ENCODE results near the gene PRDM11.

Gene PRDM11

DNA sequence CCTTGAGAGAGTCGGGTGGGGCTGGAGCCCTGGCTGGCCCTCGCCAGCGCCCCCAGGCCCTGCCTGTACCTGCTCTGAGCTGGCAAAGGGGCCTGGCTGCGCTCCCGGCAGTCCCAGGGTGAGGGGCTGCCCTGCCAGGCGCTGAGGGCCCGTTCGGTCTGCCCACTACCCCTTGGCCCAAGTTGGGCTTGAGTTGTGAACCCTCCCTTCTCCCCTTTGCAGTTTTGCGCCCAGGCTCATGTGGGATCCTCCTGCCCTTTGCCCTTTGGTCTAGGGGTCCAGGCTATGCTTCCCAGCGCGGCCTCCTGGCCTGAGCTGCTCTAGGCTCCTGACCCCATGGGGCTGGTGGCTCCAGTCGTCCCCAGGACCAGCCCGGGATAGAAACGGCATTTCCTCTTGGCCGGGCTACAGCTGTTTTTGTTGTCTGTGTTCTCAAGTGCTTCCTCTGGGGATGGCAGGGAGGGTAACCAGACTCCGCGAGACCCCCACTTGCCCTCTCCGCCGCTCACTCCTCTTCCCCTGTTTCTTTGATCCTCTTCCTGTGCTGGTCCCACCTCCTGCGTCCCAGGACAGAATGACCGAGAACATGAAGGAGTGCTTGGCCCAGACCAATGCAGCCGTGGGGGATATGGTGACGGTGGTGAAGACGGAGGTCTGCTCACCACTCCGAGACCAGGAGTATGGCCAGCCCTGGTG, 34.9 kb downstream of the PRDM11 start:
- Histone ChIP-seq H3K4me3 (ENCODE audit: low read length) (peak overlapping the region; percentile 55; the same call in 1 of the 2 replicates), H3K9me3 (ENCODE audit: insufficient read depth, low read depth, low read length) (no peaks in the 10 kb centered on the region), H3K27ac (ENCODE audit: low read length) (no peak overlapping the region), H3K9ac (ENCODE audit: low read depth, low read length) (peak overlapping the region; percentile 20; the same call in 1 of the 2 replicates), H3K4me1 (ENCODE audit: insufficient read depth, low read length) (no peaks in the 10 kb centered on the region; the same call in 1 of the 2 replicates), H3K36me3 (ENCODE audit: insufficient read depth, low read depth, low read length) (peaks cover 10% of the 10 kb centered on the region), H3K27me3 (ENCODE audit: insufficient read depth, low read length) (peaks cover 16% of the 10 kb centered on the region)

DNA sequence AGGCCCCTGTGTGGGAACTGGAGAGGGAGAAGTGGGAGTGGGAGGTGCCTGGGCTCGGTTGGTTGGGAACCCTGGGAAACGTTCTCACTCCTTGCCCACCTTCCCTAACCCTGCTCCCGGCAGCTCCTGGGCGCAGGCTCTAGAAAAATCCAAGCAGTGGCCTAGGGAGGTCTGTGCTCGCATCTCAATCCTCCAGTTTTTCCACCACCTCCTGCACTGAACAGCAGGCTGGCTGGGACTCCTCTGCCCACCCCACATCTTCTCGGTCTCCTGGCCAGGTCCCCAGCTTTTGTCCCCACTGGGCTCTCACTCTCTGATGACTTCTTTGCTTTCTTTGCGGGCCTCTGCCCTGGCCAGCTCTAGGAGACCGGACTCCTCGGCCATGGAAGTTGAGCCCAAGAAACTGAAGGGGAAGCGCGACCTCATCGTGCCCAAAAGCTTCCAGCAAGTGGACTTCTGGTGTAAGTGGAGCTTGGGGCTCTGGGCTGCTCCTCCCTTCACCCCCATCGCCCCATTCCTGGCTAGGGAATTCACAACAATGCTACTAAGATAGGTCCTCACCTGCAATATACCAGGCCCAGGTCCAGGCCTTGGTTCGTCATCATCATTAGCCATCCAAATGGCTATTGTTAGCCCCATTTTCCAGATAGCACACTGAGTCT, 35.6 kb downstream of the PRDM11 start:
- Histone ChIP-seq H3K27me3 (ENCODE audit: insufficient read depth, low read length) (peaks cover 16% of the 10 kb centered on the region), H3K4me1 (ENCODE audit: insufficient read depth, low read length) (no peaks in the 10 kb centered on the region; the same call in 1 of the 2 replicates), H3K36me3 (ENCODE audit: insufficient read depth, low read depth, low read length) (peaks cover 10% of the 10 kb centered on the region), H3K9ac (ENCODE audit: low read depth, low read length) (no peak overlapping the region), H3K27ac (ENCODE audit: low read length) (no peak overlapping the region), H3K9me3 (ENCODE audit: insufficient read depth, low read depth, low read length) (no peaks in the 10 kb centered on the region), H3K4me3 (ENCODE audit: low read length) (no peak overlapping the region)

DNA sequence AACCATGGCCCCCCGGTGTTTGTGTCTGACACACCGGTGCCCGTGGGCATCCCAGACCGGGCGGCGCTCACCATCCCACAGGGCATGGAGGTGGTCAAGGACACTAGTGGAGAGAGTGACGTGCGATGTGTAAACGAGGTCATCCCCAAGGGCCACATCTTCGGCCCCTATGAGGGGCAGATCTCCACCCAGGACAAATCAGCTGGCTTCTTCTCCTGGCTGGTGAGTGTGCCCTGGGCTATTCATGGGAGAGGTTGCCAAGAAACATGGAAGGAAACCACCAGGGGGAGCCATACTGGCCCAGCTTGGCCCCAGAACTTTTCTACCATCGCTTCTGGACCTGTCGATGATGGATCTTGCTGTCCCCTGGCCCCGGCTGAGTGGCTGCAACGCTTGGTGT, 36.5 kb downstream of the PRDM11 start:
- no peak overlapping the region for H3K9ac ChIP-seq (ENCODE audit: low read depth, low read length)
- H3K27ac ChIP-seq (ENCODE audit: low read length), result no peak overlapping the region
- H3K4me1 ChIP-seq (ENCODE audit: insufficient read depth, low read length), result no peaks in the 10 kb centered on the region; the same call in 1 of the 2 replicates
- H3K36me3 ChIP-seq (ENCODE audit: insufficient read depth, low read depth, low read length), result peaks cover 10% of the 10 kb centered on the region
- no peaks in the 10 kb centered on the region for H3K9me3 ChIP-seq (ENCODE audit: insufficient read depth, low read depth, low read length)
- H3K27me3 ChIP-seq (ENCODE audit: insufficient read depth, low read length), result peaks cover 16% of the 10 kb centered on the region
- no peak overlapping the region for H3K4me3 ChIP-seq (ENCODE audit: low read length)

DNA sequence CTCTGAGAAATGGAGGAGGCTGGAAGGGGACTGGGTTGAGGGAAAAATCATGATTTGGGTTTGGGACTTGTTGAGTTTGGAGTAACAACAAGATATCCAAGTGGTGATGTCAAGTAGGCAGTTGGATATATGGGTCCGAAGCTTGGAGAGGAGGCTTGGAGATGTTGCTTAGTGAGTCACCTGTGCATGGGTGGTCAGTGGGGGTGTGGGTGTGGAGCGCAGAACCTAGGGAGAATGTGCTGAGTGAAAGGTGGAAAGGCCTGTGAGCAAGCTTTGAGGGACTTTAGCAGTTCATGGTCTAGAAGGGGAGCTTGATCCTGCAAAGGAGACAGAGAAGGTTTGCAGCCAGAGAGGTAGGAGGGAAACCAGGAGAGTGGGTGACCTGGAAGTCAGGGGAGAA, 38.2 kb downstream of the PRDM11 start:
- Histone ChIP-seq H3K27me3 (ENCODE audit: insufficient read depth, low read length) (peaks cover 5% of the 10 kb centered on the region), H3K9ac (ENCODE audit: low read depth, low read length) (no peak overlapping the region), H3K4me1 (ENCODE audit: insufficient read depth, low read length) (no peaks in the 10 kb centered on the region; the same call in 1 of the 2 replicates), H3K36me3 (ENCODE audit: insufficient read depth, low read depth, low read length) (peaks cover 10% of the 10 kb centered on the region), H3K9me3 (ENCODE audit: insufficient read depth, low read depth, low read length) (no peaks in the 10 kb centered on the region), H3K27ac (ENCODE audit: low read length) (no peak overlapping the region), H3K4me3 (ENCODE audit: low read length) (no peak overlapping the region)

DNA sequence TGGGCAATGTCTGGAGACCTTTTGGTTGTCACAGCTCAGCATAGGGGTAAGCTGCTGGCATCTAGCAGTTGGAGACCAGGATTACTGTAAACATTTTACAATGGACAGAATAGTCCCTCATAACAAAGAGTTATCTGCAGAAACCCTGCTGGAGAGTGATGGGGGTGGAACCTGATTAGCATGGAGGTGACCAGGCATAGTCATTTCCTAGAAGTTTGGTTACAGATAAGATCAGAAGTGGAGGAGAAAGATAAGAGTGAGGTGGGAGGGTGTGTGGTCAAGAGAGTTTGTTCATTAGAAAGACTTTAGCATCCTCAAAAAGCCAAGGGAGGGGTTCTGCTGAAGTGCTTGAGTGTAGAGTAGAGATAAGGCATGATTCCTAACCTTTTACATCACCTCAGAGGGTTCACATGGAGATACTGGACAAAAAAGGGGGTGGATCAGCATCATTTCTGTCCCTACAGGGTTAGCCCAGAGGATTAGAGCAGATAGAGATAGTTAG, 38.8 kb downstream of the PRDM11 start:
- Histone ChIP-seq H3K9ac (ENCODE audit: low read depth, low read length) (no peak overlapping the region), H3K27me3 (ENCODE audit: insufficient read depth, low read length) (no peaks in the 10 kb centered on the region), H3K4me3 (ENCODE audit: low read length) (no peak overlapping the region), H3K27ac (ENCODE audit: low read length) (no peak overlapping the region), H3K4me1 (ENCODE audit: insufficient read depth, low read length) (no peaks in the 10 kb centered on the region), H3K9me3 (ENCODE audit: insufficient read depth, low read depth, low read length) (no peaks in the 10 kb centered on the region), H3K36me3 (ENCODE audit: insufficient read depth, low read depth, low read length) (peaks cover 10% of the 10 kb centered on the region)

DNA sequence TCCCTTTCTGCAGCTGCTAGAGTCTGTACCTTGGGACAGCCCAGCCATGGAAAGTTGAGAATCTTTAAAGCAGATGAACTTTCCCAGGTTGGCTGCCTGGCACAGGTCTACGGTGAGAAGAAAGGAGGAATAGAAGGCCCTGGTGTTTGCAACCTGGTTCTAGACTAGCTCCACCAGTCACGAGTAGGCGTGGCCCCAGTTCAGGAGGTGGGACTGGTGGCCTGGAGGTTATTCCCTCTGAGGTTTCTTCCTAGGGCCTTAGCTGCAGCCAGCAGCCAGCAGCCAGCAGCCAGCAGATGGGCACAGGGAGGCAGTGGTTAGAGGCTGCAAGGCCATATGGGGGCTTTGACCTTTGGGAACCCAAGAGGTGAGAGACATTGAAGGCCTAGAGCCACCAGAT, 40.9 kb downstream of the PRDM11 start:
- no peak overlapping the region for H3K27ac ChIP-seq (ENCODE audit: low read length)
- no peak overlapping the region for H3K9ac ChIP-seq (ENCODE audit: low read depth, low read length)
- peaks cover 10% of the 10 kb centered on the region for H3K36me3 ChIP-seq (ENCODE audit: insufficient read depth, low read depth, low read length)
- no peaks in the 10 kb centered on the region for H3K27me3 ChIP-seq (ENCODE audit: insufficient read depth, low read length)
- H3K4me1 ChIP-seq (ENCODE audit: insufficient read depth, low read length), result no peaks in the 10 kb centered on the region
- no peak overlapping the region for H3K4me3 ChIP-seq (ENCODE audit: low read length)
- no peaks in the 10 kb centered on the region for H3K9me3 ChIP-seq (ENCODE audit: insufficient read depth, low read depth, low read length)

DNA sequence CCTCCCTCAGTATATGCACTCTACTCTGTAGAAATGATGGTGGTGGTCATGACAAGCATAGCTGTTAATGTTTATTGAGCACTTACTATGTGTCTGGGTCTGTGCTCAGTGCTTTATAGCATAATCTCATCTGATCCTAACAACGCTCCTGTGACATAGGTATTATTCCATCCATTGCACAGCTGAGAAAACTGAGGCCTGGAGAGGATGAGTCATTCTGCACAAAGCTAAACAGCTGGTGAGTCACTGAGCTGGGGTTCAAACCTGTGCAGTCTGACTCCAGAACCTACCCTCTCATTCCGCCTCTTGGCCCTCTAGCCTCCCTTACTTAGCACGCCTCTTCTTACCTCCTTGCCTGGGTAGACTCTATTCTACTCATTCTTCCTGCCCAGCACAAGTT, 41.7 kb downstream of the PRDM11 start:
- peaks cover 9% of the 10 kb centered on the region for H3K36me3 ChIP-seq (ENCODE audit: insufficient read depth, low read depth, low read length)
- no peaks in the 10 kb centered on the region for H3K27me3 ChIP-seq (ENCODE audit: insufficient read depth, low read length)
- H3K4me1 ChIP-seq (ENCODE audit: insufficient read depth, low read length), result no peaks in the 10 kb centered on the region
- H3K27ac ChIP-seq (ENCODE audit: low read length), result no peak overlapping the region
- no peaks in the 10 kb centered on the region for H3K9me3 ChIP-seq (ENCODE audit: insufficient read depth, low read depth, low read length)
- H3K4me3 ChIP-seq (ENCODE audit: low read length), result no peak overlapping the region
- no peak overlapping the region for H3K9ac ChIP-seq (ENCODE audit: low read depth, low read length)

DNA sequence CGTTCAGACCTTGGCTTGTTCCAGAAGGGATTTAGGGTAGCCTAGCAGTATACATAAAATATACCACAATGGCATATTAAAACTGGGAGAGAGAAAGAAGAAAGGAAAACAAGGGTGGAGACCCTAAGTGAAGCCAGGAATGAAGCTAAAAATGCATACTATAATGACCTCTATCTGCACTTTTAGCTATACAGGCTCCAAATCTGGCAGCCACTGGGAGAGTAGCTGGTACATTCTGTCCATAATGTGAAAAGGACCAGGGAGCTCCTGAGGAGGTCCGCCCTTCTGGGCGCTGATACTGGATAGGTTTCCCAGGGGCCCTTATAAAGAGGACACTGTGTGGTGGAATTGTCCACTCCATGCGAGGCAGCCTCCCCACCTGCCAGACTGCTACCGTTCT, 42.8 kb downstream of the PRDM11 start:
- no peak overlapping the region for H3K9ac ChIP-seq (ENCODE audit: low read depth, low read length)
- no peaks in the 10 kb centered on the region for H3K27me3 ChIP-seq (ENCODE audit: insufficient read depth, low read length)
- no peaks in the 10 kb centered on the region for H3K4me1 ChIP-seq (ENCODE audit: insufficient read depth, low read length)
- no peak overlapping the region for H3K4me3 ChIP-seq (ENCODE audit: low read length)
- H3K9me3 ChIP-seq (ENCODE audit: insufficient read depth, low read depth, low read length), result no peaks in the 10 kb centered on the region
- no peaks in the 10 kb centered on the region; the same call in 1 of the 2 replicates for H3K36me3 ChIP-seq (ENCODE audit: insufficient read depth, low read depth, low read length)
- H3K27ac ChIP-seq (ENCODE audit: low read length), result no peak overlapping the region

DNA sequence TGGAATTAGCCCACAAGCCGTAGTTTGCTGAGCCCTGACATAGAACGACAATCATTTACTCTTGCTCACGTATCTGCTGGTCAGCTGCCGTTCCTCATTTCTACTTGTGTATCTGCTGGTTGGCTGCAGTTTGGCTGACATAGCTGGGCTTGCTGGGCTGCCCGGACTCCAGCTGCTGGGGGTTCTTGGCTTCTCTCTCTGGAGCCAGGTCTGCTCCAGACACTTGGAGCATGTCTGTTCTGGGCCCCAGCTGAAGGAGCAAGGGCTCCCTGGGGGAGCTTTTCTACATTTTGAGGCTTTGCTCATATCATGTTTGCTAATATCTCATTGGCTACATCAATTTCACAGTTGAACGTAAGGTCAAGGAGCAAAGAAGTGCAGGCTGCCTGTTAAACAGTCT, 47.3 kb downstream of the PRDM11 start:
- no peaks in the 10 kb centered on the region for H3K36me3 ChIP-seq (ENCODE audit: insufficient read depth, low read depth, low read length)
- H3K9me3 ChIP-seq (ENCODE audit: insufficient read depth, low read depth, low read length), result no peaks in the 10 kb centered on the region
- H3K27ac ChIP-seq (ENCODE audit: low read length), result no peak overlapping the region
- H3K27me3 ChIP-seq (ENCODE audit: insufficient read depth, low read length), result no peaks in the 10 kb centered on the region
- H3K4me3 ChIP-seq (ENCODE audit: low read length), result no peak overlapping the region
- H3K9ac ChIP-seq (ENCODE audit: low read depth, low read length), result no peak overlapping the region
- no peaks in the 10 kb centered on the region for H3K4me1 ChIP-seq (ENCODE audit: insufficient read depth, low read length)

DNA sequence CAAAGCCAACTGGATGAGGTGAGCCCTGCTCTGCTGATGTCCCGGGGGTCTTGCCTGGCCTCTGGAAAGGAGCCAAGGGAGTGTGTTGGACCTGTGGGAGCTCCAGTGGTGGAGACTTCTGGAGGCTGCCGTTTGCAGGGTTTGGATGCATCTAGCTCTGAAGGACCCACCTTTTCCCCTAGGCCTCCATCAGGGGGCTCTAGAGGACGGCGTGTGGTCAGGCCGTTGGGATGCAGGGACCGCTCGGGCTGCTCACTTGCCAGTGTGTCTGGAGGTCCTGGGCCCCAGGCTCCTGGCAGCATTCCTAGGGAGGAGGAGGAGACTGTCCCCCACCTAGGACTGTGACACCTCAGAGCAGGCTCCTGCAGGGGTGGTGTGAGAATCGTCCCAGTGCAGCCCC, 58.3 kb downstream of the PRDM11 start:
- Histone ChIP-seq H3K9me3 (ENCODE audit: insufficient read depth, low read depth, low read length) (no peaks in the 10 kb centered on the region), H3K36me3 (ENCODE audit: insufficient read depth, low read depth, low read length) (no peaks in the 10 kb centered on the region), H3K9ac (ENCODE audit: low read depth, low read length) (no peak overlapping the region), H3K27ac (ENCODE audit: low read length) (no peak overlapping the region), H3K27me3 (ENCODE audit: insufficient read depth, low read length) (no peaks in the 10 kb centered on the region), H3K4me3 (ENCODE audit: low read length) (no peak overlapping the region), H3K4me1 (ENCODE audit: insufficient read depth, low read length) (peaks cover 6% of the 10 kb centered on the region; the same call in 1 of the 2 replicates)

DNA sequence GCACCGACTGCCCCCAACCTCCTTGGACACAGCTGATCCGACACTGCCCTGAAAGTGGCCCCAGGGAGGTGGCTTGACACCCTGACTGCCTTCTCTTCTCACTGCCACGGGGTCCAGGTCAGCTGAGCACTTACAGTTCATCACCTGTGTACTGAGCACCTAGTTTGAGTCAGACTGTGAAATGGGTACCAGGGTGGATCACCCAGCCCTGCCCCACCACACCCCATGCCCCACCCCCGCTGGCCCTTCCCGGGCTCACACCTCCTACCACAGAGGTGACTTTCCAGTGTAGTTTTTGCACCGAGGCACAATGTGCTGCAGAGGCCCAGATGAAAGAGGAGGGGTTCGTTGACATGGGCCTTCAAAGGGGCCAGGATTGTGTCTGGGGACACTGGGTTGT, 59.5 kb downstream of the PRDM11 start:
- peaks cover 6% of the 10 kb centered on the region; the same call in 1 of the 2 replicates for H3K4me1 ChIP-seq (ENCODE audit: insufficient read depth, low read length)

DNA sequence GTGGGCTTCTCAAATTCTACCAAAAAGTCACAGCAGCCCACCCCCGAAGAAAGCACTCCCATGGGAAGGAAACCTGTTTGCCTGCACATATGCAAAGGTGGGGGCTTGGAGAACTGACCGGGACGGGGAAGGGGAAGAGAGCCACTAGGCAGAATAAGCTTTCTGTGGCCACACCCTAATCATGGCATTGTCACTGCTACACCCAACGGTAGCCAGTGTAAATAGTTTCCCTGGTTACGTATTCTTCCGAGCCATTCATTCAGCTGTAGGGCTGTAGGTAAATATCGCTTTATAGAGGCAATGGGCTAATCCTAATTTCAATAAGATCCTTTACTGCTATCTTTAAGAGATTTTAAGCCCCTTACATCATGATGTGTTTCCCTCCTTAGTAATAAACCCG, 61.7 kb downstream of the PRDM11 start:
- peaks cover 6% of the 10 kb centered on the region; the same call in 1 of the 2 replicates for H3K4me1 ChIP-seq (ENCODE audit: insufficient read depth, low read length)
- no peaks in the 10 kb centered on the region for H3K27me3 ChIP-seq (ENCODE audit: insufficient read depth, low read length)
- no peak overlapping the region for H3K9ac ChIP-seq (ENCODE audit: low read depth, low read length)
- H3K9me3 ChIP-seq (ENCODE audit: insufficient read depth, low read depth, low read length), result no peaks in the 10 kb centered on the region
- H3K27ac ChIP-seq (ENCODE audit: low read length), result no peak overlapping the region
- no peaks in the 10 kb centered on the region for H3K36me3 ChIP-seq (ENCODE audit: insufficient read depth, low read depth, low read length)
- no peak overlapping the region for H3K4me3 ChIP-seq (ENCODE audit: low read length)

More for the DNA sequence above, 59.5 kb downstream of the PRDM11 start:
- H3K4me3 ChIP-seq (ENCODE audit: low read length), result no peak overlapping the region
- no peaks in the 10 kb centered on the region for H3K27me3 ChIP-seq (ENCODE audit: insufficient read depth, low read length)
- H3K9ac ChIP-seq (ENCODE audit: low read depth, low read length), result no peak overlapping the region
- H3K36me3 ChIP-seq (ENCODE audit: insufficient read depth, low read depth, low read length), result no peaks in the 10 kb centered on the region
- no peaks in the 10 kb centered on the region for H3K9me3 ChIP-seq (ENCODE audit: insufficient read depth, low read depth, low read length)
- no peak overlapping the region for H3K27ac ChIP-seq (ENCODE audit: low read length)

Measured in iPS-20b (cell line).